Tibial nerve (tissue), 4 donors: ENCODE results near the gene FRMD4A.
A peak's percentile ranks its signal among the peaks of the same experiment; 100 is the strongest.

Experiments
- EP300 ChIP-seq, 2 donors: sonication (generic); formaldehyde crosslinking; IDR thresholded peaks; one replicate each; pipeline ENCODE4 v1.6.1; 2017; ENCODE audit warnings: antibody characterized with exemption in 2 of 2, mild to moderate bottlenecking in 1 of 2
- POLR2A ChIP-seq, 2 donors: fragments of 450-650 bp; IDR thresholded peaks; one replicate each; pipeline ENCODE4 v1.6.1; 2017; ENCODE audit warnings: antibody characterized with exemption in 2 of 2, mild to moderate bottlenecking in 2 of 2, moderate library complexity in 2 of 2
- TF ChIP-seq, protein P1 (sequence below), 5 experiments: fragments of 200-600 bp in 3 of 5; fragments of 450-650 bp in 2 of 5; sonication (generic) in 3 of 5; IDR thresholded peaks; one replicate each; pipeline ENCODE4 v1.5.1; 2016 to 2019; ENCODE audit warnings: antibody characterized with exemption in 5 of 5, mild to moderate bottlenecking in 3 of 5, moderate library complexity in 2 of 5

GRCh38 chr10:13882119-13882711 is 448.5 kb downstream of the FRMD4A start:
- TF ChIP-seq EP300 (IDR thresholded peaks at IDR 0.05), result peak; percentile 62 to 84
- TF ChIP-seq, protein P1, sequence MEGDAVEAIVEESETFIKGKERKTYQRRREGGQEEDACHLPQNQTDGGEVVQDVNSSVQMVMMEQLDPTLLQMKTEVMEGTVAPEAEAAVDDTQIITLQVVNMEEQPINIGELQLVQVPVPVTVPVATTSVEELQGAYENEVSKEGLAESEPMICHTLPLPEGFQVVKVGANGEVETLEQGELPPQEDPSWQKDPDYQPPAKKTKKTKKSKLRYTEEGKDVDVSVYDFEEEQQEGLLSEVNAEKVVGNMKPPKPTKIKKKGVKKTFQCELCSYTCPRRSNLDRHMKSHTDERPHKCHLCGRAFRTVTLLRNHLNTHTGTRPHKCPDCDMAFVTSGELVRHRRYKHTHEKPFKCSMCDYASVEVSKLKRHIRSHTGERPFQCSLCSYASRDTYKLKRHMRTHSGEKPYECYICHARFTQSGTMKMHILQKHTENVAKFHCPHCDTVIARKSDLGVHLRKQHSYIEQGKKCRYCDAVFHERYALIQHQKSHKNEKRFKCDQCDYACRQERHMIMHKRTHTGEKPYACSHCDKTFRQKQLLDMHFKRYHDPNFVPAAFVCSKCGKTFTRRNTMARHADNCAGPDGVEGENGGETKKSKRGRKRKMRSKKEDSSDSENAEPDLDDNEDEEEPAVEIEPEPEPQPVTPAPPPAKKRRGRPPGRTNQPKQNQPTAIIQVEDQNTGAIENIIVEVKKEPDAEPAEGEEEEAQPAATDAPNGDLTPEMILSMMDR (IDR thresholded peaks at IDR 0.05), result no peak
- TF ChIP-seq POLR2A (IDR thresholded peaks at IDR 0.05), result no peak
